ENCODE results near the gene GDPD5. TPM values are rescaled to one million over a fixed set of nuclear protein-coding genes. Genes with fewer than 3 reads are reported as not detected.

The GDPD5 gene
- total and polyA plus RNA-seq, 9 of the 15 experiments (the other 6 are each of a cell fraction or from before 2014, with no cell fraction given), result 0.32 to 27.3 (median 8.0) TPM

DNA sequence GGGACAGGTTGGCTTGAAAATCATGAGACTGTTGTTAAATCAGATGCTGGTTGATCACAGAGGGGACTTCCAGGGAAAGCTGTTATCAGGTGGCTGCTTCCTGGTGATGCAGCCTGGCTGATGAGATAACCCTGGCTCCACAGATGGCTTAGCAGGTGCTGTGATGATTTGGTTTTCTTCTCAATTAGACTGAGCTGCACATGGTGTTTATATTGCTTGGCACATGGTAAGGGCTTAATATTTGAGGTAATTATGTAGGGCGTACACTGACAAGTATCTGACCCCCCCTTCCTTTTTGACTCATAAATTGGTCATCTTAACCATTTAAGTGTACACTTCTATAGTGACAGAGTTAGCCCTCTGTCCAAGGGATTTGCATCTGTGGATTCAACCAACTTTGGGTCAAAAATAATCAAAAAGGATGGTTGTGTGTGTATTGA is 119.4 kb downstream of the GDPD5 start (continued):
- TF ChIP-seq MTA1 (IDR thresholded peaks at IDR 0.05; ENCODE audit: borderline replicate concordance) (peak; percentile 56; the same call in 1 of the 2 replicates), ZNF583 (CRISPR knock-in tag; IDR thresholded peaks at IDR 0.05) (peak; percentile 77; the same call in 1 of the 2 replicates), CEBPB (tag; IDR thresholded peaks at IDR 0.05) (no peak), TCFL5 (CRISPR knock-in tag; conservative IDR thresholded peaks at IDR 0.05) (no peak), ZNF584 (CRISPR knock-in tag; IDR thresholded peaks at IDR 0.05; ENCODE audit: low read depth) (peak; percentile 76; the same call in 1 of the 2 replicates), PHB2 (IDR thresholded peaks at IDR 0.05; ENCODE audit: low read depth) (peak; percentile 66), ZNF444 (CRISPR knock-in tag; IDR thresholded peaks at IDR 0.05) (no peak), ZNF232 (CRISPR knock-in tag; IDR thresholded peaks at IDR 0.05) (no peak), CBX8 (IDR thresholded peaks at IDR 0.05; ENCODE audit: borderline replicate concordance, extremely low read depth, low read depth, low read length, poor library complexity, severe bottlenecking) (no peak), SP1 (CRISPR knock-in tag; IDR thresholded peaks at IDR 0.05) (0 out of 2 replicates have a peak, but pooled peaks have one; percentile 32), RNF2 (IDR thresholded peaks at IDR 0.05) (peak; percentile 42; the same call in 1 of the 2 replicates), ESRRB (CRISPR knock-in tag; IDR thresholded peaks at IDR 0.05; ENCODE audit: borderline replicate concordance) (no peak), BHLHE40 (IDR thresholded peaks at IDR 0.05; ENCODE audit: low read length) (peak; percentile 40; the same call in 1 of the 2 replicates), SUPT5H (IDR thresholded peaks at IDR 0.05) (0 out of 2 replicates have a peak, but pooled peaks have one; percentile 1), GABPB1 (CRISPR knock-in tag; IDR thresholded peaks at IDR 0.05) (no peak), HNRNPUL1 (IDR thresholded peaks at IDR 0.05; ENCODE audit: low read length) (no peak), NUFIP1 (IDR thresholded peaks at IDR 0.05; ENCODE audit: partially characterized antibody) (no peak), MTA3 (IDR thresholded peaks at IDR 0.05; ENCODE audit: borderline replicate concordance) (peak; percentile 60; the same call in 1 of the 2 replicates), HDAC6 (IDR thresholded peaks at IDR 0.05; ENCODE audit: low read depth, low read length) (no peak), HES1 (IDR thresholded peaks at IDR 0.05; ENCODE audit: low read depth) (peak; percentile 61; the same call in 1 of the 2 replicates), SIN3A (IDR thresholded peaks at IDR 0.05; ENCODE audit: borderline replicate concordance in 2 of 2, control insufficient read depth in 1 of 2, low read depth in 2 of 2, low read length in 2 of 2) (no peak)
- TF ChIP-seq, protein P1, sequence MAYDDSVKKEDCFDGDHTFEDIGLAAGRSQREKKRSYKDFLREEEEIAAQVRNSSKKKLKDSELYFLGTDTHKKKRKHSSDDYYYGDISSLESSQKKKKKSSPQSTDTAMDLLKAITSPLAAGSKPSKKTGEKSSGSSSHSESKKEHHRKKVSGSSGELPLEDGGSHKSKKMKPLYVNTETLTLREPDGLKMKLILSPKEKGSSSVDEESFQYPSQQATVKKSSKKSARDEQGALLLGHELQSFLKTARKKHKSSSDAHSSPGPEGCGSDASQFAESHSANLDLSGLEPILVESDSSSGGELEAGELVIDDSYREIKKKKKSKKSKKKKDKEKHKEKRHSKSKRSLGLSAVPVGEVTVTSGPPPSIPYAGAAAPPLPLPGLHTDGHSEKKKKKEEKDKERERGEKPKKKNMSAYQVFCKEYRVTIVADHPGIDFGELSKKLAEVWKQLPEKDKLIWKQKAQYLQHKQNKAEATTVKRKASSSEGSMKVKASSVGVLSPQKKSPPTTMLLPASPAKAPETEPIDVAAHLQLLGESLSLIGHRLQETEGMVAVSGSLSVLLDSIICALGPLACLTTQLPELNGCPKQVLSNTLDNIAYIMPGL (CRISPR knock-in tag; IDR thresholded peaks at IDR 0.05), result no peak
- TF ChIP-seq, protein P2, sequence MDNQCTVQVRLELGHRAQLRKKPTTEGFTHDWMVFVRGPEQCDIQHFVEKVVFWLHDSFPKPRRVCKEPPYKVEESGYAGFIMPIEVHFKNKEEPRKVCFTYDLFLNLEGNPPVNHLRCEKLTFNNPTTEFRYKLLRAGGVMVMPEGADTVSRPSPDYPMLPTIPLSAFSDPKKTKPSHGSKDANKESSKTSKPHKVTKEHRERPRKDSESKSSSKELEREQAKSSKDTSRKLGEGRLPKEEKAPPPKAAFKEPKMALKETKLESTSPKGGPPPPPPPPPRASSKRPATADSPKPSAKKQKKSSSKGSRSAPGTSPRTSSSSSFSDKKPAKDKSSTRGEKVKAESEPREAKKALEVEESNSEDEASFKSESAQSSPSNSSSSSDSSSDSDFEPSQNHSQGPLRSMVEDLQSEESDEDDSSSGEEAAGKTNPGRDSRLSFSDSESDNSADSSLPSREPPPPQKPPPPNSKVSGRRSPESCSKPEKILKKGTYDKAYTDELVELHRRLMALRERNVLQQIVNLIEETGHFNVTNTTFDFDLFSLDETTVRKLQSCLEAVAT (IDR thresholded peaks at IDR 0.05), result no peak
